ENCODE data around the gene PALLD. TPM values are rescaled to one million over a fixed set of nuclear protein-coding genes. Genes with fewer than 3 reads are reported as not detected.

PALLD gene
- total and polyA plus RNA-seq, 2 of the 13 experiments (the other 11 are each of a cell fraction or from before 2014, with no cell fraction given): 0.50 to 1.5 TPM

- no peak for TF ChIP-seq ZNF407 (CRISPR knock-in tag; IDR thresholded peaks at IDR 0.05; ENCODE audit: not compliant biosample characterization)
- TF ChIP-seq ZNF766 (CRISPR knock-in tag; IDR thresholded peaks at IDR 0.05; ENCODE audit: borderline replicate concordance): no peak
- TF ChIP-seq KLF15 (CRISPR knock-in tag; IDR thresholded peaks at IDR 0.05; ENCODE audit: borderline replicate concordance): no peak
- TF ChIP-seq ZFP62 (CRISPR knock-in tag; IDR thresholded peaks at IDR 0.05): no peak
Observed at GRCh38 chr4:168761066-168761465, 264.2 kb downstream of the PALLD start (continued).

- H3K9me3 ChIP-seq (ENCODE audit: low read length): no peaks in the 10 kb centered on the region
- no peak for ATAC-seq
- H3K4me2 ChIP-seq (ENCODE audit: low read depth, low read length): no peak overlapping the region
- no peaks in the 10 kb centered on the region for H4K20me1 ChIP-seq (ENCODE audit: insufficient read depth, low read length)
- H3K27ac ChIP-seq (ENCODE audit: extremely low read length, insufficient read depth, low read length): no peak overlapping the region
- no peak overlapping the region for H2AFZ ChIP-seq (ENCODE audit: low read length)
- H3K79me2 ChIP-seq (ENCODE audit: insufficient read depth, low read length): no peaks in the 10 kb centered on the region
- no peaks in the 10 kb centered on the region for H3K4me1 ChIP-seq (ENCODE audit: insufficient read depth, low read length)
- intact Hi-C loops (cut with micrococcal nuclease; ENCODE audit: unreplicated experiment) (no loop called here), in situ Hi-C loops (cut with HindIII; ENCODE audit: extremely low pct_ligation_motif_present, low pct_unique_long_range_greater_than_20kb) (no loop called here)
- no peak overlapping the region for H3K9ac ChIP-seq (ENCODE audit: insufficient read depth, low read depth, low read length)
- H3K27me3 ChIP-seq (ENCODE audit: control insufficient read depth in 1 of 2, insufficient read depth in 2 of 2, low read length in 2 of 2): peaks cover 0 to 3% of the 10 kb centered on the region in 2 experiments; a peak in 3 of 5 replicates
- FAIRE-seq: no peak
- H3K36me3 ChIP-seq (replicated peaks in 1 of 2; ENCODE audit: control insufficient read depth in 1 of 2, insufficient read depth in 2 of 2, low read length in 2 of 2): no peaks in the 10 kb centered on the region
- H3K4me3 ChIP-seq (replicated peaks in 1 of 3; ENCODE audit: insufficient read depth in 1 of 3, low read depth in 2 of 3, low read length in 3 of 3): no peak overlapping the region
- ChIA-PET CTCF (ENCODE audit: low intra/inter-chr PET ratio, low total read pairs) (no interaction called here), POLR2A (no interaction called here)
- TF ChIP-seq ZNF772 (CRISPR knock-in tag; IDR thresholded peaks at IDR 0.05): no peak
- no peak for TF ChIP-seq ZFY (CRISPR knock-in tag; IDR thresholded peaks at IDR 0.05)
- WGBS (ENCODE audit: low lambda C conversion rate): 1% methylated on average over 4 of the region's 4 CpGs
- DNase-seq (ENCODE audit: low spot score): no peak
- BruUV-seq (replicated peaks): no TSS peak
Observed at GRCh38 chr4:168765322-168765721, 268.5 kb downstream of the PALLD start.
